GM12878 (cell line): ENCODE measurements around the gene SOSTDC1. TPM values are rescaled to one million over a fixed set of nuclear protein-coding genes. Genes with fewer than 3 reads are reported as not detected.

Experiments
- ATAC-seq: fragments of 200-7000 bp; cut with Tn5 transposase; 3 replicates; pipeline ENCODE4 v1.9.1; 2020; ENCODE audit warnings: mild to moderate bottlenecking, moderate library complexity
- BruUV-seq: library from RNA; stranded (reverse); fragments of 400-500 nt; replicated peaks from 2 replicates; lab custom pipeline; 2021; lab: Mats Ljungman, UMichigan
- CTCF ChIA-PET: fragments of 300-600 bp; sonication (Branson Sonifier 250); formaldehyde crosslinking; extraction: SDS; loops from one replicate; lab custom pipeline; 2021; ENCODE audit warnings: inconsistent platforms; lab: Yijun Ruan, JAX
- POLR2A ChIA-PET: fragments of 350-600 bp; formaldehyde crosslinking; extraction: SDS; loops from one replicate; lab custom pipeline; 2021; ENCODE audit warnings: inconsistent platforms; lab: Charles Lee
- RAD21 ChIA-PET: fragments of 300-600 bp; sonication (Branson Sonifier 250); formaldehyde crosslinking; loops from one replicate; lab custom pipeline; 2023; ENCODE audit warnings: antibody characterized with exemption; ENCODE audit not compliant: unreplicated experiment; lab: Charles Lee
- SMC1A ChIA-PET: fragments of 300-600 bp; sonication (Branson Sonifier 250); formaldehyde crosslinking; loops from one replicate; lab custom pipeline; 2023; ENCODE audit not compliant: unreplicated experiment, uncharacterized antibody; lab: Charles Lee
- DNase-seq: peaks from one replicate; pipeline ENCODE4 v3.0.0-alpha.2; 2011; ENCODE audit warnings: low read depth, low spot score
- FAIRE-seq: peaks from 3 replicates; lab custom pipeline; 2011; peaks lifted over from hg19 to GRCh38; lab: Jason Lieb, UNC
- H2AFZ ChIP-seq: 2 replicates; pipeline ENCODE4 v1.6.0; 2011; ENCODE audit warnings: low read depth, low read length, control low read depth; ENCODE audit not compliant: control insufficient read depth
- H3K27ac ChIP-seq: 2 replicates; pipeline ENCODE4 v1.5.1; 2011; ENCODE audit warnings: control low read depth; ENCODE audit not compliant: control insufficient read depth, insufficient read depth
- H3K27me3 ChIP-seq, 2 experiments: replicated peaks in 1 of 2; 2 replicates each; pipeline versions ENCODE4 v1.6.0 to v1.6.1; 2011; ENCODE audit warnings: low read length in 1 of 2; ENCODE audit not compliant: control insufficient read depth in 2 of 2, insufficient read depth in 2 of 2
- H3K36me3 ChIP-seq, 2 experiments: 2 replicates each; pipeline ENCODE4 v1.5.1; 2011; ENCODE audit warnings: low read length in 1 of 2; ENCODE audit not compliant: control insufficient read depth in 2 of 2, insufficient read depth in 2 of 2
- H3K4me1 ChIP-seq: 2 replicates; pipeline ENCODE4 v1.6.1; 2011; ENCODE audit warnings: mild to moderate bottlenecking, low read length, moderate library complexity, mixed read lengths; ENCODE audit not compliant: control insufficient read depth, insufficient read depth
- H3K4me2 ChIP-seq: 2 replicates; pipeline ENCODE4 v1.6.0; 2011; ENCODE audit warnings: control low read depth; ENCODE audit not compliant: control insufficient read depth, insufficient read depth
- H3K4me3 ChIP-seq: fragments of 200-600 bp; sonication (generic); 2 replicates; pipeline ENCODE4 v1.5.1; 2016
- H3K79me2 ChIP-seq: 2 replicates; pipeline ENCODE4 v1.6.0; 2011; ENCODE audit warnings: low read length; ENCODE audit not compliant: control insufficient read depth, insufficient read depth
- H3K9ac ChIP-seq: 2 replicates; pipeline ENCODE4 v1.8.0; 2011; ENCODE audit warnings: low read length, control low read depth, mixed read lengths; ENCODE audit not compliant: control insufficient read depth, insufficient read depth
- H3K9me3 ChIP-seq: replicated peaks from 3 replicates; pipeline ENCODE4 v1.5.1; 2011; ENCODE audit warnings: mild to moderate bottlenecking, low read length; ENCODE audit not compliant: control insufficient read depth, insufficient read depth
- H4K20me1 ChIP-seq: 2 replicates; pipeline ENCODE4 v1.6.0; 2011; ENCODE audit not compliant: control insufficient read depth, insufficient read depth
- ATF2 ChIP-seq: IDR thresholded peaks from 2 replicates; pipeline ENCODE4 v1.6.1; 2012; ENCODE audit warnings: low read length, inconsistent platforms
- ATF3 ChIP-seq: IDR thresholded peaks from 2 replicates; pipeline ENCODE4 v1.6.1; 2011; ENCODE audit warnings: low read depth, mild to moderate bottlenecking, low read length, moderate library complexity, borderline replicate concordance; ENCODE audit errors: extremely low read depth
- BCL3 ChIP-seq: IDR thresholded peaks from 2 replicates; pipeline ENCODE4 v1.6.1; 2011; ENCODE audit warnings: borderline replicate concordance, low read depth, mild to moderate bottlenecking, moderate library complexity, low read length; ENCODE audit not compliant: insufficient read depth, poor library complexity, severe bottlenecking
- BHLHE40 ChIP-seq, 2 experiments: fragments of 450-650 bp in 1 of 2; IDR thresholded peaks; 2 replicates each; pipeline ENCODE4 v1.6.1; 2011 to 2017; ENCODE audit warnings: low read depth in 2 of 2, borderline replicate concordance in 1 of 2, improper control_type of control experiment in 1 of 2, low read length in 1 of 2, mild to moderate bottlenecking in 1 of 2
- ELK1 ChIP-seq: IDR thresholded peaks from 2 replicates; pipeline ENCODE4 v1.6.1; 2012; ENCODE audit warnings: low read depth, low read length, improper control_type of control experiment
- HDAC2 ChIP-seq: fragments of 200-600 bp; sonication (generic); IDR thresholded peaks from 2 replicates; pipeline ENCODE4 v1.6.1; 2017
- KLF5 ChIP-seq: fragments of 450-650 bp; IDR thresholded peaks from 2 replicates; pipeline ENCODE4 v1.6.1; 2014; ENCODE audit warnings: mild to moderate bottlenecking; ENCODE audit not compliant: partially characterized antibody
- NFYB ChIP-seq: IDR thresholded peaks from 2 replicates; pipeline ENCODE4 v1.6.1; 2011; ENCODE audit warnings: low read depth, mild to moderate bottlenecking, low read length, improper control_type of control experiment, moderate library complexity; ENCODE audit not compliant: insufficient read depth
- WGBS: methylation state at CpG from one replicate; pipeline ENCODE4 v1.1.6; 2016; ENCODE audit warnings: low lambda C conversion rate; ENCODE audit not compliant: insufficient replicate concordance, insufficient coverage; ENCODE audit errors: missing lambda C conversion rate; 5-methylcytosine and 5-hydroxymethylcytosine counted together
- in situ Hi-C: fragments of 300-500 bp; cut with MboI; formaldehyde crosslinking; loops from 9 replicates; pipeline ENCODE4 v1.14.3; 2018; ENCODE audit warnings: mixed read lengths
- intact Hi-C: fragments of 100-400 bp; cut with micrococcal nuclease; formaldehyde crosslinking; loops from one replicate; pipeline ENCODE4 v1.14.2; 2022; ENCODE audit not compliant: unreplicated experiment
- polyA plus RNA-seq, 11 experiments: library from polyadenylated mRNA; depleted of rRNA in 4 of 11; unstranded in 6 of 11; stranded (reverse) in 5 of 11; fragments of >200 nt; fragmentation: Nextera tagmentation in 4 of 11; fragmentation: Illumina TruSeq in 1 of 11; extraction: Ambion mirVana in 4 of 11; extraction: Trizol in 1 of 11; gene quantifications; 1 replicate in 1 of 11; 2 replicates in 10 of 11; pipeline versions ENCODE4 v1.2.1 to v1.2.3, GENCODE V29; 2011 to 2016; ENCODE audit warnings: inconsistent platforms in 2 of 11, missing spikeins in 2 of 11, low read depth in 1 of 11
- total RNA-seq, 4 experiments: library from RNA; depleted of rRNA in 3 of 4; stranded (reverse); fragments of >200 nt in 3 of 4; fragmentation: Illumina TruSeq in 1 of 4; extraction: Trizol in 1 of 4; gene quantifications; 2 replicates each; pipeline versions ENCODE4 v1.2.1 to v1.2.3, GENCODE V29; 2013 to 2021

SOSTDC1 gene
- total and polyA plus RNA-seq, 10 of the 15 experiments (the other 5 are each of a cell fraction or from before 2014, with no cell fraction given), result not detected

GRCh38 chr7:16491148-16491547 is 25.6 kb upstream of the SOSTDC1 start:
- RAD21 ChIA-PET, result no interaction called here
- no peak for DNase-seq
- H3K36me3 ChIP-seq, result no peaks in the 10 kb centered on the region
- no peak overlapping the region for H3K4me3 ChIP-seq
- H2AFZ ChIP-seq, result no peak overlapping the region
- H3K4me2 ChIP-seq, result no peak overlapping the region
- SMC1A ChIA-PET, result no interaction called here
- H4K20me1 ChIP-seq, result no peaks in the 10 kb centered on the region
- FAIRE-seq, result no peak
- H3K79me2 ChIP-seq, result no peaks in the 10 kb centered on the region
- no peak overlapping the region for H3K27ac ChIP-seq
- POLR2A ChIA-PET, result no interaction called here
- no peak overlapping the region for H3K9ac ChIP-seq
- no peaks in the 10 kb centered on the region for H3K9me3 ChIP-seq
- intact Hi-C loops, result no loop called here
- 0% methylated on average over 2 of the region's 2 CpGs for WGBS
- ATAC-seq, result no peak
- in situ Hi-C loops, result no loop called here
- CTCF ChIA-PET, result interaction anchor here (0.6 kb wide), 1 partner anchor 73 kb away, joined by 3 read pairs; no protein-coding TSS in a partner anchor
- H3K27me3 ChIP-seq, result no peaks in the 10 kb centered on the region
- TF ChIP-seq KLF5, result no peak
- TF ChIP-seq ELK1, result no peak
- TF ChIP-seq NFYB, result no peak
- TF ChIP-seq HDAC2, result no peak
- TF ChIP-seq BHLHE40 (IDR thresholded peaks at IDR 0.05; ENCODE audit: borderline replicate concordance in 1 of 2, low read depth in 2 of 2, low read length in 1 of 2), result no peak
- no peak for TF ChIP-seq ATF2
- no peak for TF ChIP-seq BCL3
- TF ChIP-seq ATF3, result no peak
- TF ChIP-seq, all 136 proteins: peak for 0
- BruUV-seq, result no TSS peak
- H3K4me1 ChIP-seq, result no peaks in the 10 kb centered on the region
